ENCODE data around the gene LHX1.

LHX1 gene

GRCh38 chr17:36947922-36948716 lies 10.8 kb downstream of the LHX1 start:
- H3K27ac ChIP-seq, result peak overlapping the region in 20 of 21 experiments; percentile 30 to 96 (median 90)

GRCh38 chr17:36948717-36949460 lies 11.6 kb downstream of the LHX1 start, which contains the start of gene AATF:
Gene AATF (plus strand): TSS chr17:36948954. CDS start chr17:36949126, 172 bp downstream.
- Histone ChIP-seq H3K4me3 (peak within 1 kb of the TSS; percentile 66 to 94 (median 85)), H3K27ac (peak within 1 kb of the TSS; percentile 74 to 97 (median 90))

More at GRCh38 chr17:36947922-36948716, 10.8 kb downstream of the LHX1 start:
- peak overlapping the region; percentile 66 to 94 (median 85) for H3K4me3 ChIP-seq

- H3K27ac ChIP-seq, result peak overlapping the region; percentile 74 to 97 (median 90)
Observed at GRCh38 chr17:36949461-36949927, 12.2 kb downstream of the LHX1 start.

GRCh38 chr17:36950027-36950426 lies 12.8 kb downstream of the LHX1 start:
- H3K4me3 ChIP-seq, result peak overlapping the region in 6 of 7 experiments; percentile 66 to 94 (median 80)
- peak overlapping the region in 3 of 21 experiments; percentile 90 to 94 (median 92) for H3K27ac ChIP-seq

More at GRCh38 chr17:36949461-36949927, 12.2 kb downstream of the LHX1 start:
- peak overlapping the region; percentile 66 to 94 (median 85) for H3K4me3 ChIP-seq

GRCh38 chr17:36951084-36951789 lies 14.0 kb downstream of the LHX1 start:
- no peak overlapping the region for H3K27ac ChIP-seq
- H3K4me3 ChIP-seq, result no peak overlapping the region

GRCh38 chr17:36971508-36971907 lies 34.2 kb downstream of the LHX1 start:
- no peak overlapping the region for H3K4me3 ChIP-seq
- no peak overlapping the region for H3K27ac ChIP-seq

GRCh38 chr17:36972186-36972700 lies 35.0 kb downstream of the LHX1 start:
- Histone ChIP-seq H3K4me3 (no peak overlapping the region), H3K27ac (no peak overlapping the region)

- no peak overlapping the region for H3K4me3 ChIP-seq
Observed at GRCh38 chr17:36972905-36973304, 35.6 kb downstream of the LHX1 start.

GRCh38 chr17:36975922-36976515 lies 38.7 kb downstream of the LHX1 start:
- Histone ChIP-seq H3K4me3 (no peak overlapping the region), H3K27ac (no peak overlapping the region)

More at GRCh38 chr17:36972905-36973304, 35.6 kb downstream of the LHX1 start:
- H3K27ac ChIP-seq, result no peak overlapping the region

- no peak overlapping the region for H3K4me3 ChIP-seq
- no peak overlapping the region for H3K27ac ChIP-seq
Observed at GRCh38 chr17:36977066-36977465, 39.8 kb downstream of the LHX1 start.

- H3K4me3 ChIP-seq, result no peak overlapping the region
- no peak overlapping the region for H3K27ac ChIP-seq
Observed at GRCh38 chr17:36977568-36977967, 40.3 kb downstream of the LHX1 start.

GRCh38 chr17:36978810-36979564 lies 41.7 kb downstream of the LHX1 start:
- H3K27ac ChIP-seq, result no peak overlapping the region
- no peak overlapping the region for H3K4me3 ChIP-seq

- no peak overlapping the region for H3K27ac ChIP-seq
- no peak overlapping the region for H3K4me3 ChIP-seq
Observed at GRCh38 chr17:36979565-36979941, 42.3 kb downstream of the LHX1 start.

GRCh38 chr17:36980280-36980761 lies 43.0 kb downstream of the LHX1 start:
- Histone ChIP-seq H3K27ac (peak overlapping the region in 1 of 21 experiments; percentile 6), H3K4me3 (no peak overlapping the region)

GRCh38 chr17:36983618-36984017 lies 46.3 kb downstream of the LHX1 start:
- Histone ChIP-seq H3K4me3 (no peak overlapping the region), H3K27ac (no peak overlapping the region)

GRCh38 chr17:36989173-36989572 lies 51.9 kb downstream of the LHX1 start:
- Histone ChIP-seq H3K27ac (no peak overlapping the region), H3K4me3 (no peak overlapping the region)

- no peak overlapping the region for H3K27ac ChIP-seq
Observed at GRCh38 chr17:36992701-36993100, 55.4 kb downstream of the LHX1 start.

GRCh38 chr17:36993227-36993626 lies 56.0 kb downstream of the LHX1 start:
- H3K27ac ChIP-seq, result no peak overlapping the region

More at GRCh38 chr17:36992701-36993100, 55.4 kb downstream of the LHX1 start:
- no peak overlapping the region for H3K4me3 ChIP-seq

More at GRCh38 chr17:36993227-36993626, 56.0 kb downstream of the LHX1 start:
- H3K4me3 ChIP-seq, result no peak overlapping the region

Measured in skin epidermis (tissue), 12 donors.